GM12878 (cell line): ENCODE results near the gene CLIP1. TPM values are rescaled to one million over a fixed set of nuclear protein-coding genes. Genes with fewer than 3 reads are reported as not detected.

Source experiments
- ELK1 ChIP-seq: IDR thresholded peaks from 2 replicates; pipeline ENCODE4 v1.6.1; 2012; ENCODE audit warnings: low read depth, low read length, improper control_type of control experiment
- ESRRA ChIP-seq: IDR thresholded peaks from 2 replicates; pipeline ENCODE4 v1.6.1; 2012; ENCODE audit warnings: mild to moderate bottlenecking, low read length, improper control_type of control experiment
- ETV6 ChIP-seq, 2 experiments: fragments of 450-650 bp in 1 of 2; IDR thresholded peaks in 1 of 2; conservative IDR thresholded peaks in 1 of 2; 2 replicates each; pipeline ENCODE4 v1.6.1; 2014; ENCODE audit warnings: antibody characterized with exemption in 1 of 2, borderline replicate concordance in 1 of 2, low read depth in 1 of 2, mild to moderate bottlenecking in 1 of 2, moderate library complexity in 1 of 2
- MYC ChIP-seq: IDR thresholded peaks from 2 replicates; pipeline ENCODE4 v1.6.1; 2011; ENCODE audit warnings: mild to moderate bottlenecking, low read length, moderate library complexity, inconsistent platforms; ENCODE audit not compliant: insufficient read depth, insufficient replicate concordance, insufficient read length, severe bottlenecking
- REST ChIP-seq: IDR thresholded peaks from 2 replicates; pipeline ENCODE4 v1.6.1; 2012; ENCODE audit warnings: mild to moderate bottlenecking, low read depth, low read length
- polyA plus RNA-seq, 11 experiments: library from polyadenylated mRNA; depleted of rRNA in 4 of 11; unstranded in 6 of 11; stranded (reverse) in 5 of 11; fragments of >200 nt; fragmentation: Nextera tagmentation in 4 of 11; fragmentation: Illumina TruSeq in 1 of 11; extraction: Ambion mirVana in 4 of 11; extraction: Trizol in 1 of 11; gene quantifications; 1 replicate in 1 of 11; 2 replicates in 10 of 11; pipeline versions ENCODE4 v1.2.1 to v1.2.3, GENCODE V29; 2011 to 2016; ENCODE audit warnings: inconsistent platforms in 2 of 11, missing spikeins in 2 of 11, low read depth in 1 of 11
- total RNA-seq, 4 experiments: library from RNA; depleted of rRNA in 3 of 4; stranded (reverse); fragments of >200 nt in 3 of 4; fragmentation: Illumina TruSeq in 1 of 4; extraction: Trizol in 1 of 4; gene quantifications; 2 replicates each; pipeline versions ENCODE4 v1.2.1 to v1.2.3, GENCODE V29; 2013 to 2021

Gene CLIP1
- total and polyA plus RNA-seq, 10 of the 15 experiments (the other 5 are each of a cell fraction or from before 2014, with no cell fraction given), result 6.0 to 45.4 (median 25.2) TPM

- no peak for TF ChIP-seq ETV6 (conservative IDR thresholded peaks at IDR 0.05 in 1 of 2, IDR thresholded peaks at IDR 0.05 in 1 of 2; ENCODE audit: borderline replicate concordance in 1 of 2, low read depth in 1 of 2)
- no peak for TF ChIP-seq REST
- no peak for TF ChIP-seq ESRRA
- TF ChIP-seq MYC, result no peak
- TF ChIP-seq ELK1, result no peak
Observed at GRCh38 chr12:122227341-122227740, 195.1 kb downstream of the CLIP1 start (continued).
